Activated naive CD4-positive, alpha-beta T cell treated with anti-CD3 and anti-CD28 coated beads, Interleukin-2, amount 50 U/mL, for 16 hours (primary cell): ENCODE results near the gene CXCL10.
"Not testable (repeated sequence)": the region's sequence is repeated elsewhere in the genome, so short reads cannot be mapped to it uniquely, and the experiment has no call there.

Experiments
- DNase-seq: peaks from one replicate; pipeline ENCODE4 v3.0.0-alpha.2; 2020

CXCL10 gene

DNA sequence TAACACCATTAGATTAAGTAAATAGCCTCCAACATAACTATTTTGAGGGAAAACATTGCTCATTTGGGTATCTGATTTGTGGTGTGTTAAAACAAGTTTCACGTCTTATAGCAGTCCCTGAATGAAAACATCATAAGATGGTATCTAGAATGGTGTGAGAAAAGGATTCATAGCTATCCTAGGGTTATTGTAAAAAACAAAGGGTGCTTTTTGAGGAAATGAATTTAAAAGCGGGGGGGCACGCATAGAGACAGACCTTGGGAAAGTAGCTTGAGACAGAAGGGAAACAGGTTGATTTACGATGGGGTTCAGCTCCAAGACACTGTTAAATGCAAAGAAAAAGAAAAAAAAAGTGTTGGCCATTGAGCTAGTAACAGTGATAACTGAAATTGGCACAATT is 768 bp upstream of the CXCL10 start:
- no peak for DNase-seq

DNA sequence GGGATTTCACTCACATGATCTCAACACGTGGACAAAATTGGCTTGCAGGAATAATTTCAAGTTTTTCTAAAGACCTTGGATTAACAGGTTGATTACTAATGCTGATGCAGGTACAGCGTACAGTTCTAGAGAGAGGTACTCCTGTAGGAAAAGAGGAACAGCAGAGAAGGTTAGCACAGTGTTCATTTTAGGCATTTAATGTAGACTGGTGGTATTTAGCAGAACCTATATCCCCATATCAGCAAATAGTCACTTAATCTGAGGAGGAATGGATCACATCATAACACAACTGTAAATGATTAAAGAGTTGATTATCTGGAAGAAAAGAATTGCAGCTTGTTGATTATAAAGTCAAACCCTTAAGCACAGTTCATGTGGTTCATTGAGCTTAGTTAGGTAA is 620 bp downstream of the CXCL10 start:
- no peak for DNase-seq

DNA sequence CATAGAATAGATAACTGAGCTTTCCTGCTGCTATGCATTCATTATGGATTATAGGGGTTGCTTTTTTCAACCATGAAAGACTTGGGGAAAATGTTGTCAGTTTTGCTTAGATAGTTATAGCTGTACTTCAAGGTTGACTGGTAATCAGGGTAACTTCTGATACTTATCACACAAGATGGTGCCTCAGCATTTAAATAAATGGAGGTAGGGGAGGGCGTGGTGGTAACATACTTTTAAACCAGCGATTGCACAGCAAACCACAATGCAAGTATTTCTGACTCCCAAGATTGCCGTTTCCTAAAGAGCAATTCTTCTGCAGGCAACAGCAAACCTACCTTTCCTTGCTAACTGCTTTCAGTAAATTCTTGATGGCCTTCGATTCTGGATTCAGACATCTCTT is 1.3 kb downstream of the CXCL10 start:
- DNase-seq: no peak

DNA sequence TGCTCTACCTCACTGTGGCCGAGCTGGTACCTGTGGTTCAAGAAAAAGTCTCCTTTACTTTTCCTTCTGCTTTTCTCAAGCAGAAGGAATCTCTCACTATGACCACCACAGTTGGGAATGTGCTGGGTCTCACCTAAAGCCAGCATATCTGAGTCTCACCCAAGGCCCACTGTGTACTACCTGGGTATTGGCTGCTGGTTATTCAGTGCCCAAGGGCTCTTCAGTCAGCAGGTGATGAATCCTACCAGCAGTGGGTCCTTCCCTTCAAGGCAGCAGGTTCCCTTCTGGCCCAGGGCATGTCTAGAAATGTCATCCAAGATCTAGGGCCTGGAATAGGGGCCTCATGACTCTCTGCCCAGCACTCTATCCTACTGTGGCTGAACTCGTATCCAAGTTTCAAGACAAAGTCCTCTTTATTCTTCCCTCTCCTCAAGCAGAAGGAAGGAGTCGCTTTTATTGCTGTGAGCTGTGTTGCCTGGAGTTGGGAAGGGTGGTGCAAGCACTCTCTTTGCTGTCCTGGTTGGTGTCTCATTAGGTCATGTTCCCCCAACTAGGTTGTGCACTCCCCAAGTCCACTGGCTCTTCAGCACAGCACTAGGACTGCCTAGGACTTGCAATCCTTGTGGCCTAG is 6.1 kb downstream of the CXCL10 start:
- DNase-seq: no peak

DNA sequence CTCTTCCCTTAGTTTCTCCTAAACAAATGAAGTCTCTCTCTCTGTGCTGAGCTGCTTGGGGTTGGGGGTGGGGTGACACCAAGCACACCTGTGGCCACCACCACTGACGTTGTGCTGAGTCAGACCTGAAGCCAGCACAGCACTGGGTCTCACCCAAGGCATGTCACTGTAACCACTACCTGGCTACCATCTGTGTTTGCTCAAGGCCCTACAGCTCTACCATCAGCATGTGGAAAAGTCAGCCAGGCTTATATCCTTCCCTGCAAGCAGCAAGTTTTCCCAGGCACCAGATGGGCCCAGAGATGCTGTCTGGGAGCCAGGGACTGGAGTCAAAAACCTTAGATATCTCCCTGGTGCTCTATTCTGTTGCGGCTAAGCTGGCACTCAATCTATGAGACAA is 6.9 kb downstream of the CXCL10 start:
- DNase-seq: no peak

DNA sequence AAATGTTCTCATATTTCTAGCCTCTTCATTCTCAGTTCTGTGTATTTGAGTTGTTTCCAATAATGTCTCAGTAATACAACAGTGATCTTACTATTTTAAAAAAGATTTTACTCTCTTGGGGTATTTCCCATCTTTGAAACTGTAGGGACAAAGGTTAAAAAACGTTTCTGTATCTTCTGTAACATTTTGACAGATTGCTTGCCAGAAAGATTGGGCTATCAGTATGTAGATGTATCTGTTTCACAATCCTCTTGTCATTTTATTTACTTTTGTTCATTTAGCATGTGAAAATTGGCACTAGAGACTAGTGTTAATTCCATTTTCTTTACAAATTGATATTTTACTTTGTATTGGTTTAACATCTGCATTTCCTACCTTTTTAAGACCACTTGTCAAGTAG is 9.8 kb downstream of the CXCL10 start:
- no peak for DNase-seq

DNA sequence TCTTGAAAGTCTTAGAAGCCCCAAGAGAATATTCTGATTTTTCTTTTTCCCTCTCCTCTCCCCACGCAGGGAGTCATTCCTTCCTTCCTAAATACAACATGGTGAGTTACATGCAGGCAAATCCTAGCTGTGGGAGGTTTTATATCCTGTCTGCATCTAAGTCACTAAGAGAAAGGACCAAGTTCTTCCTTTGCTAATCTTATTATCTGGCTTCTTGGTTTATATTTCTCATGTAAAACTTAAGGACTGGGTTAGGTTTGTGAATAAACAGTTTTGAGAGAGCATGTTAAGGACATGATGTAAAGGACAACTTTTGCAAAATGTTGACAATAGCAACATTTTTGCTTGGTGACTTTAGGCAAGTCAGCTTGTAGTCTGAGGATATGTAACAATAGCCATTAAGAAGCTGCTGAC is 10.9 kb downstream of the CXCL10 start:
- no peak for DNase-seq

DNA sequence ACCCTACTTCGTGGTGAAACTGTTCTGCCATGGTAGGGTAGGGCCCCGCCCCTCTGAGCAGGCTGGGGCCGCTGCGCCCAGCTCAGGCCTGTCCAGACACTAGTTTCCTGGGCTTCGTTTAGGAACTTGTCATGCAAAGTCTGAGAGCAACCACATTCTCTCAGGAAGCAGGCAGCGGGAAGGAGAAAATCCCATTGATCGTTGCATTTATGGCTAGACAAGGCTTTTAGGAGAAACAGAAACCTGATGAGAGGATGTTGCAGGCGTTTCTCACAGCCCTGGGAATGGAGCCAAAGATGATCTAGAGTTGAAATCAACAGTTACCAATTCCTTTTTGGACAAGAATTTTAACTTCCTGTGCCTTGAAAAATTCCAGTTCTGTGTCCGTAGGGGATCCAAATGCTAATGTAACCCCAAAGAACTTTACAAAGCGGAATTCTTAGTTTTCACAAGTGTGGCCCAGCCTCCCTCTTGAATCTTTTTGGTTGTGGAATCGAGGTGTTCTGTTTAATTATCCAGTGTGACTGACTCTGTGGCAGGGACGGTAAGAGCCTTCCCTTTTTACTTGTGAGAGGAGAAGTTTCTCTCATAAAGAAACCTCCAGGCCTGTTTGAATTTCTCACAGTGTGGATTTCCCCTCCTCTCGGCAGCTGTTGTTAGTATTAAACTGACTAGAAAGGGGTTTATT is 11.5 kb downstream of the CXCL10 start:
- DNase-seq: no peak

DNA sequence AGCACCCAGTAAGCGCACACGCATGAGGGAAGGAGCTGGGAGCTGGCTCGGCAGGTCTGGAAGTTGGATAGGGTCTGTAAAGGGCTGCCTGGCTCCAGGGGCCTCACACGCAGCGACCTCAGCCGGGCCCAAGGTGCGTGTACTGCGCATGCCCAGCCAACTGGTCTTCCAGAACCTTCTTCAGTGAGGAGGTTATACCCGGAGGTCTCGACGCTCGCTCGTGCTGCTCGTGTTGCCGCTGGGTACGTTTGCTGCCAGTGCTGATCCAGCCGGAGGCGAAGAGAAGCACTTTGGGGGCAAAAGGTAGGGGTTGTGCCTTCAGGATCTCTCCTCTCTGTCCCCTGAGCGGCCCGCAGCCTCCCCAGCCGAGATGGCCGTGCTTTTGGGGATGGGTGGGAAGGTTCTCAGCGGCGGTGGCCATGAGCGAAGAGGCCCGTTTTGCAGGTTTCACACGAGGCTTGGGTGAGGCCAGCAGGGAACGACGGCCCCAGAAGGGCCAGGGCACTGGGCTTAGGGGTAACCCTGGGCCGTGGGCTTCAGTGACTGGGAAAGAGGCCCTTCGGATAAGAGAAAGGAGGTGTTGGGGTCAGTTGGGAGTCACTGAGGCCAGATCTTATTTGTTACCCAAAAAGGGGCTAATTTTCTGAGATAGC is 12.2 kb downstream of the CXCL10 start:
- DNase-seq: no peak

DNA sequence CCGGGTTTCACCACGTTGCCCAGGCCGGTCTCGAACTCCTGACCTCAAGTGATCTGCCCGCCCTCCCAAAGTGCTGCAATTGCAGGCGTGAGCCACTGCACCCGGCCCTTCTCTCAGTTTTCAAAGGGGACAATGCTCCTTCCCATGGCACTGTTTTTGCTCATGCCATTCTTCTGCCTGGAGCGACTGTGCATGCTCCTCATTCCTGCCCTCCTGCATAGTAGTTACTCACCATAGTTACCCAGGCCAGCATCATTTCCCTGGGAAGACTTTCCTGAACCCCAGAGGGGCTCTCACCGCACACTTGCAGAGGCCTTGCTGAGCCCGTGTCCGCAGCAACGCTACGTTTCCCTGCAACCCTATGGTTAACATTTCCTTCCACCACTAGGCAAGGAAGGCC is 12.7 kb downstream of the CXCL10 start:
- DNase-seq: no peak

DNA sequence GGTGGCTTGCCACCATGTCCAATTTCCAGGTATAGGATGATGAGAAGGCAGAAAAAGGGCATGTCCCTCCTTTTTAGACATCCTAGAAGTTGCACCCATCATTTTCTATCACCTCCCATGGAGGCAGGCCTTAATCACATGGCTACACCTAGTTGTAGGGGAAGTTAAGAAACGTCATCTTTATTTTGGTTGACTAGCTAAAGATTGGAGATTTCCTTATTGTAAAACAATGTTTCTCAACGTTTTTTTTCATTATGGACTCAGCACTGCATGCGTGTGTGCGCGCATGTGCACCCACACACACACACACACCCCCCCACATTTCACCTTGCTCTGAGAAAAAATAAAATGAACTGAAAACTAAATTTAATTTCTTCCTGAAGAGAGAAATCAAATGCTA is 14.0 kb downstream of the CXCL10 start:
- no peak for DNase-seq

DNA sequence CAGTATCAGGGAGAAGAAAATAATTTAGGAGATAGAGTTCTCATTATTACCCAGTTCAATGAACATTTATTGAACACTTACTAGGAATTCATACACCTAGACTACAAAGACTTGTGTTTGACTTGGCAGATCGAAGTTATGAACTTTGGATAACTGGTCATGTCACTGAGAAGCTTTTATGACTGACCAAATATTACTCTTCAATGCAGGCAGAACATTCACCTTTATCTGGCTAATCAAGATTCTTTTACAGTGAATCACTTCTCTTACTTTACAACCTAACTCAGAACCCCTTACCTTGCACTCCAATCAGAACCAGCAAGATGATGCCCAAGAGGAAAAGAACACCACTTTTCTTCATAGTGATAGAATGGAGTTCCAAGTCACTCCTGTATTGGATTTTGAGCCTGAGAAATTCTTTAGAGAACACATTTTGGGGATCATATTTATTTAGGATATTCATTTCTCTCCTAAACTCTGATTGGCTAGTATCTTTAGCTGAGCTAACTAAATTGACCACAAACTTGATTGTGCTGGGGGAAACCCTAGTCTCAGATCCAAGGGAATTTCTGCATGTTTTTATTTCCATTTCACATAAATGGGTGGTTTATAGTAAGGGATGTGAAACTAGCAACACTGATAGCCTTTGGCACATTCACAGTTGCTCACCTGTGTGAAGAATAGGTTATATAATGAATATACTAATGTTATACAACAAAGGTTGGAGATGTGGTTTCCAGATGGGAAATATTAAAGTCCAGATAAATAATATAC is 16.0 kb downstream of the CXCL10 start, which contains the start of gene CXCL9:
CXCL9 (minus strand) TSS at position 421 of the 774 bp plus-strand sequence; CDS start at position 361, 60 bp downstream.
- no peak for DNase-seq

DNA sequence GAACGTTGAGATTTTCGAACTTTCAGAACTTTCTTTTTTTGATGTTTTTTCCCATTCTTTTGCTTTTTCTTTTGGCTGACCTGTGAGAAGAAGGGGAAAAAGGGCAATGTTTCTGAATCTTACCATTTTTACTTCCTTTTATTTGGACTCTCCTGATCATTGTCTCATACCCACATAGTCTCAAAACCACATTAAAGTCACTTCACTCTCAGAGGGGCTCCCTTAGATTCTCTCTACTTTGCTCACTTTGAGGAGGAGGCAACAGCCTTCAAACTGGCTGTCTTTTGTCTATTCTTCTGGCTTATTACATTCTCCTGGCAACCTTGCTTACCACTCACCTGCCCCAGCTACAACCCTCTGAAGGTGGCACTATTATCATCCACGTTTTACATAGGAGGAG is 19.7 kb downstream of the CXCL10 start:
- no peak for DNase-seq

DNA sequence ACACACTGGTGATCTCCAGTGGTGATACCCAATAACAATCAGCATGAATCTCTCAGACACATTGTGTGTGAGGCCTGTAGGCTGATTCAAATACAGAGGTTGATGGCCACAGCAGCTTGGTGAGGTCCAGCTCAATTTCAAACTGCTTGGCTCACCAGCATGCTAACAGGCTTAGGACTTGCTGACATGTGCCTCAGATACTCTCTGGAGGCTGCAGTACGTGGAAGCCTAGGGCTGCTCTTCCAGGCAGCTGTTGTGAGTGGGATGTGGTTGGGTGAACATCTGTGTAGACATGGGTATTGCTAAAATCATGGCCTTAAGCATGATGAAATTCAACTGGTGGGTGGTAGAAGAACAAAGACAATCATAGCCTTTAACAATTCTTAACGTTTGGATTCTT is 20.3 kb downstream of the CXCL10 start:
- DNase-seq: no peak

DNA sequence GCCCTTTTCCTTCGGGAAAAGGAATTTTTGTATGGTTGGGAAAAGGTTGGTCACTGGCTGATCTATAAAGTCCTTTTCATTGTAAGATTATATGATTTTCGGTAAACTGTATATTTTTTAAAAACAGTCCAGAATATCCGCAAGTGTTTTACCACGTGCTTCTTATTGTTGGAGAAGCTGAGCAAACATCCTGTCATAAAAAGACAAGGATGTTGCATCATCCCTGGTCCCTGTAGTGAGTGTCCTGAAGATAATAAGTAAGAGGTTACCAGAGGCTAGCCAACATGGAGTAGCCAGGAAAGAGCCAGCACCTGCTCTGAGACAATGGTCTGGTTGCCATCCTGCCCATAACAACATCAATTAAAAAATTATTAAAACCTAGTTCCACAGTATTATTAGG is 21.1 kb downstream of the CXCL10 start:
- DNase-seq: no peak

DNA sequence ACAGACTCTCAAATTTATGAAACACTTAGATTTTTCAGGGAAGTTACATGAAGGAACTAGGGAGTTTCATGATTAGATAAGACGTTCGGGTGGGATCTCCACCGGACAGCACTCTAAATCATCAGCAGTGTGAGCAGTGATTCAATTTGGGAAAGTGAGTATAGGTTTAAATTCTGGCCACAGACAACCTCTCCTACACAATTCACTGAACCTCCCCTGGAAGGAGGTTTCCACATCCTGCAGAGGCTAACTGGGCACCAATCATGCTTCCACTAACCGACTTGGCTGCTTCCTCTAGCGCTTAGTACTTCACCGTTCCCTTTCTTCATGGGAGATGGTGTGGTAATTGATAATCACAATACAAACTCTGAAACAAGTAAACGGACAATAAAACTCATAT is 21.6 kb downstream of the CXCL10 start:
- DNase-seq: no peak

DNA sequence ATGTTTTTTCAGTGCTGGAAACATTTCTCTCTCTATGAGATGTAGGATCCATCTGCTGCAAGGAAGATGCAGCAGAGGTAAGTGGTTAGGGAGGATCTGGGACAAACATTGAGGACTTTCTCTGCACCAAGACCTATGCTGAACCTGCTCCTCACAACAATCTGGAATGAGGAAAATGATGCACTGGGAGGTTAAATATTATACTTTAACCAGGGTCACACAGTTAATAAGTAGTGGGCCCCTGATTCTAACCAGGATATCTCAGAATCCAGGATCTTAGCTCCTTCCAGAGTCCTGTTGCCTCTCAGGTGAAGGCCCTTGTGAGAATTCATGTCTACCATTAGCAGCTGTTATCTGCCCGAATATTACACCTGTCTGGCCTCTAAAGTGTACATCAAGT is 23.0 kb downstream of the CXCL10 start:
- no peak for DNase-seq

DNA sequence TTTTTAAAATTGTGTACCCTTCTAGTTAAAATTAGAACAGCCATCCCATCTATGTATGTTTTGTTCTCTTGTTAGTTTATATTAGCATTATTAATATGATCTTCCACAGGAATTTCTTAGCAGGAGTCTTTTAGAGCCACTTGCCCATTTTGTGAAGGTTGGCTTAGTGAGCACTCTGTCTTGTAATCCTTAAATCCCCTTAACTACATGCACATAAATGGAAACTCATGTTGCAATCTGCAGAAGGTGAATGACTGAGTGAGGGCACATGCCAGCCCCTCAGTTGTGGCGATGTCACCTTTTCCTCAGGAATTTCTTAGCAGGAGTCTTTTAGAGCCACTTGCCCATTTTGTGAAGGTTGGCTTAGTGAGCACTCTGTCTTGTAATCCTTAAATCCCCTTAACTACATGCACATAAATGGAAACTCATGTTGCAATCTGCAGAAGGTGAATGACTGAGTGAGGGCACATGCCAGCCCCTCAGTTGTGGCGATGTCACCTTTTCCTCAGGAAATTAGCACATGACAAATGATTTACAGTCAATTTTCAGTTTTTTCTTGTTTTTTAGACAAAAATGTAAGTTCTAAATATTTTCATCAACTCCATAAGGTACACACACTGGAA is 24.7 kb downstream of the CXCL10 start:
- not testable (repeated sequence) for DNase-seq

DNA sequence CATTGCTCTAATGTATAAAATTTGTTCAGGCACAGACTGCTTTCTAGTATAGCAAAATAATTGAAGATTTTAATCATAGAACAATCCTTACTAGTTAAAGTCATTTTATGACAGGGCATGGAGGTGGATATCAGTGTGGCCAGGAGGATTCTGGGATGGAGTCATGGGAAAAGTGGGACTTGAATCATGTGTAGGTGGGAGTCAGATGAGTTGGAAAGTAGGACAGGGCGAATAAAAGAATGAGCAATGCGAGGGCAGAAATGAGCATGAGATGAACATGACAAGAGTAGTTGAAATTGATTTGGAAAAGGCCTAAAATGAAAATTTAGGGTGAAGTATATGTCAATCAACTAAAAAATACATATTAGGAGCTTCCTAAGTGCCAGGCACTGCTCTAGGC is 25.4 kb downstream of the CXCL10 start:
- no peak for DNase-seq

DNA sequence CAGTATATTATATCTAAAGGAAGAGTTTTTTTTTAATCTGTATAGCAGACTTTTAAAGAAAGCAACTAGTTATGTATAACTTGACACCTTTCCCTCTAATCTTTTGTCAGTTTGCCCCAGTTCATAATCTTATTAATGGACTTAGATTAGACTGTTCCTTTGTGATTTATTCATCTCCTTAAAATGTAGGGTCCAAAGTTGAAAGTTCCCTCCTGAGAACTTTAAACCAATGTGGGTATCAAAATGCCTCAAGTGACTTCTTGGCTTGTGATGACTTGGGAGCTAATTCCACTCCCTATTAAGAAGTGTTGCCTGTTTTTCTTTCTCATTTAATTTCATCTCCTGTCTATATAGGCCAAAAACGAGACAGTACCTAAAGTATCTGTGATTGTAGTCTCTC is 26.2 kb downstream of the CXCL10 start:
- no peak for DNase-seq

DNA sequence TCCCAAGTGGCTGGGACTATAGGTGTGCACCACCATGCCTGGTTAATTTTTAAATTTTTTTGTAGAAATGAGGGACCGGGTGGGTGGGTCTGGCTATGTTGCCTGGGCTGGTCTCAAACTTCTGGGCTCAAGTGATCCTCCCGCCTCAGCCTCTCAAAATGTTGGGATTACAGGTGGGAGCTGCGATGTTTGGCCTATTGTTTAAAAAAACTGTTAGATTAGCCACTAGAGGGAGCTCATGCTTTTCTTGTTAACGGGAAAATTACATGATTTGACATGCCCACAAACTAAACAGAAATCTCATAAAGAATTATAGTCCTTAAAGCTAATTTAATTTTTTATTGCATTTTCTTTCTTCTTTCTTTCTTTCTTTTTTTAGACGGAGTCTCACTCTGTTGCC is 27.6 kb downstream of the CXCL10 start:
- DNase-seq: no peak

DNA sequence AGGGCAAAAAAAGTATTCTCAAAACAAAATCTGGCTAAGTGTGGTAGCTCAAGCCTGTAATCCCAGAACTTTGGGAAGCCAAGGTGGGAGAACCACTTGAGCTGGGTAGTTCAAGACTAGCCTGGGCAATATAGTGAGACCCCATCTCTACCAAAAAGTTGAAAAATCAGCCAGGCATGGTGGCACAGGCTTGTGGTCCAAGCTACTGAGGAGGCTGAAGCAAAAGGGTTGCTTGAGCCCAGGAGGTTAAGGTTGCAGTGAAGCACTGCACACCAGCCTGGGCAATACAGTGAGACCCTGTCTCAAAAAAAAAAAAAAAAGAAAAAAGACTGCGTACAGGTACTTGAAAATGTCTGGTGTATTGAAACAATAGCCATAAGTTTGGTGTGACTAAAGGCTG is 30.8 kb downstream of the CXCL10 start:
- no peak for DNase-seq

DNA sequence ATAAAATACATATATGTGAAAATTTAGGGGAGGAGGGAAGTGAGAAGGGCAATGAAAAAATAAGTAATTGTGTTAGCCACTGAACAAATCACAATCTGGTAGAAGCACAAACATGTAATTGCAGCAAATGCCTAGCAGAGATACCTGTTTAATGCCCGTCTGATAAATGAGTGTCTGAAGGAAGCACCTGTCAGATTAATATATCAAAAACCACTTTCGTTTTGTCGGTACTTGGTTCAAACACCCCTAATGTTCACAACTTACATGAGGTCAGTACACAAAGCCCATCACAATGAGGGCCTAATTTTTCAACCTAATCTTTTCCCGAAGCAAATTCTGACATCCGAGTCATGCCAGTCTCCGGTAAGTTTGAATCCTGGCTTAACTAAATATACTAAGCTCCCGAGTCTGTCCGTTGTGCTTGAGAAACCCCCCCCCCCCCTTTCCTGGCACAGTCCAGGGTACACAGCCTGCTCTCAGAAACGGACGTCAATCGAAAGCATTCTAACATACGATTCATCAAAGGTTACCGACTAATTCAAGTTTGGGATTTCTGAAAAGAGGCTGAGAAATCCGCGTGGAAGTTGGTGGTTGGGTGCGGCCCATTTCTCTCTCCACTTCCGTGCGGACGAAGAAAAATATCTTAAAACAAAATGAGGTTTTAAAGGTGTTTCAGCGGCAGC is 33.3 kb downstream of the CXCL10 start:
- no peak for DNase-seq
